SU-DHL-6 (cell line): ENCODE results near the gene TELO2.

ENCODE experiments used
- H2AFZ ChIP-seq: fragments of 200-600 bp; sonication (generic); 2 replicates; pipeline ENCODE4 v1.6.1; 2014; ENCODE audit warnings: low read depth, mild to moderate bottlenecking, moderate library complexity, mixed read lengths, antibody characterized with exemption, low read length; ENCODE audit not compliant: severe bottlenecking
- H3F3A ChIP-seq: fragments of 200-600 bp; shearing (Covaris generic); 2 replicates; pipeline ENCODE4 v1.6.0; 2016; ENCODE audit warnings: antibody characterized with exemption, mild to moderate bottlenecking; ENCODE audit not compliant: insufficient read depth
- H3K27ac ChIP-seq: fragments of 200-600 bp; sonication (generic); 2 replicates; pipeline ENCODE4 v1.5.1; 2016; ENCODE audit warnings: low read depth, mild to moderate bottlenecking, low read length, moderate library complexity, mixed read lengths
- H3K27me3 ChIP-seq: fragments of 200-600 bp; sonication (generic), shearing (Covaris generic); 2 replicates; pipeline ENCODE4 v1.6.0; 2014; ENCODE audit warnings: mild to moderate bottlenecking, low read length
- H3K36me3 ChIP-seq: fragments of 200-600 bp; sonication (generic); 2 replicates; pipeline ENCODE4 v1.6.1; 2014; ENCODE audit warnings: mild to moderate bottlenecking, low read length, mixed read lengths
- H3K4me2 ChIP-seq: fragments of 300-600, 200-600 bp; shearing (Covaris generic), sonication (generic); 2 replicates; pipeline ENCODE4 v1.6.0; 2014; ENCODE audit warnings: low read length, low read depth, mild to moderate bottlenecking; ENCODE audit not compliant: poor library complexity, severe bottlenecking
- H3K4me3 ChIP-seq: fragments of 200-600 bp; sonication (generic); 2 replicates; pipeline ENCODE4 v1.5.1; 2014; ENCODE audit warnings: antibody characterized with exemption, low read length, mild to moderate bottlenecking, mixed read lengths; ENCODE audit not compliant: insufficient read depth, poor library complexity, severe bottlenecking
- H3K79me2 ChIP-seq: fragments of 200-600 bp; sonication (generic); 2 replicates; pipeline ENCODE4 v1.6.1; 2014; ENCODE audit warnings: mild to moderate bottlenecking, low read length, moderate library complexity; ENCODE audit not compliant: insufficient read depth
- H3K9ac ChIP-seq: fragments of 200-600 bp; sonication (generic); 2 replicates; pipeline ENCODE4 v1.7.0; 2014; ENCODE audit warnings: mild to moderate bottlenecking, low read length
- H3K9me2 ChIP-seq: fragments of 200-600 bp; sonication (generic); replicated peaks from 2 replicates; pipeline ENCODE4 v1.6.1; 2014; ENCODE audit warnings: low read length; ENCODE audit not compliant: insufficient read depth
- H3K9me3 ChIP-seq: fragments of 200-600 bp; sonication (generic); 2 replicates; pipeline ENCODE4 v1.6.1; 2014; ENCODE audit warnings: low read length, mixed read lengths; ENCODE audit not compliant: insufficient read depth
- H4K20me1 ChIP-seq: fragments of 200-600 bp; sonication (generic); 2 replicates; pipeline ENCODE4 v1.6.1; 2014; ENCODE audit warnings: low read depth, mild to moderate bottlenecking, antibody characterized with exemption, low read length, moderate library complexity, mixed read lengths
- CTCF ChIP-seq: fragments of 200-600 bp; sonication (generic); IDR thresholded peaks from one replicate; pipeline ENCODE4 v1.5.1; 2017; ENCODE audit warnings: antibody characterized with exemption, mild to moderate bottlenecking, low read length, moderate library complexity; ENCODE audit not compliant: insufficient read depth, poor library complexity, severe bottlenecking
- EZH2phosphoT487 ChIP-seq: fragments of 200-600 bp; sonication (generic), shearing (Covaris generic); conservative IDR thresholded peaks from 2 replicates; pipeline ENCODE4 v1.6.1; 2018; ENCODE audit warnings: mild to moderate bottlenecking, antibody characterized with exemption, low read length, moderate library complexity, mixed read lengths

Gene TELO2

GRCh38 chr16:1492082-1492922 lies 858 bp upstream of the TELO2 start:
- peak overlapping the region; percentile 58 for H3K4me3 ChIP-seq
- no peak for TF ChIP-seq EZH2phosphoT487
- no peak for TF ChIP-seq CTCF
- no peaks in the 10 kb centered on the region for H4K20me1 ChIP-seq

GRCh38 chr16:1493746-1494094 lies 560 bp downstream of the TELO2 start:
- Histone ChIP-seq H4K20me1 (no peaks in the 10 kb centered on the region), H3K27ac (peak overlapping the region; percentile 52), H2AFZ (peak overlapping the region; percentile 82), H3K9me3 (no peaks in the 10 kb centered on the region), H3K4me2 (peak overlapping the region; percentile 84), H3K79me2 (peaks cover 13% of the 10 kb centered on the region; the same call in 1 of the 2 replicates), H3K4me3 (peak overlapping the region; percentile 94), H3K36me3 (no peaks in the 10 kb centered on the region), H3K9ac (peak overlapping the region; percentile 96), H3K27me3 (no peaks in the 10 kb centered on the region), H3K9me2 (no peaks in the 10 kb centered on the region), H3F3A (no peaks in the 10 kb centered on the region)
- TF ChIP-seq CTCF = no peak
- no peak for TF ChIP-seq EZH2phosphoT487

More at GRCh38 chr16:1492082-1492922, 858 bp upstream of the TELO2 start:
- Histone ChIP-seq H2AFZ (peak overlapping the region; percentile 76), H3F3A (no peaks in the 10 kb centered on the region), H3K27ac (no peak overlapping the region), H3K9me2 (no peaks in the 10 kb centered on the region), H3K79me2 (peaks cover 13% of the 10 kb centered on the region; the same call in 1 of the 2 replicates), H3K36me3 (no peaks in the 10 kb centered on the region), H3K9me3 (no peaks in the 10 kb centered on the region), H3K27me3 (no peaks in the 10 kb centered on the region), H3K4me2 (peak overlapping the region; percentile 84), H3K9ac (peak overlapping the region; percentile 96)

- Histone ChIP-seq H3K9me3 (no peaks in the 10 kb centered on the region), H3K27me3 (no peaks in the 10 kb centered on the region), H3K4me2 (peak overlapping the region; percentile 84), H3K36me3 (no peaks in the 10 kb centered on the region), H3K27ac (no peak overlapping the region), H2AFZ (no peak overlapping the region), H3K9ac (peak overlapping the region; percentile 96), H3K79me2 (peaks cover 13% of the 10 kb centered on the region; the same call in 1 of the 2 replicates), H3F3A (no peaks in the 10 kb centered on the region), H4K20me1 (no peaks in the 10 kb centered on the region), H3K4me3 (peak overlapping the region; percentile 94), H3K9me2 (no peaks in the 10 kb centered on the region)
- TF ChIP-seq CTCF = no peak
- no peak for TF ChIP-seq EZH2phosphoT487
These were observed 1.0 kb downstream of the TELO2 start for GRCh38 chr16:1494129-1494640.
